PC-3 (cell line): ENCODE results near the gene OR2M4. TPM values are rescaled to one million over a fixed set of nuclear protein-coding genes. Genes with fewer than 3 reads are reported as not detected.
A peak's percentile ranks its signal among the peaks of the same experiment; 100 is the strongest.

Experiments
- ATAC-seq: fragments of 200-7000 bp; cut with Tn5 transposase; 2 replicates; pipeline ENCODE4 v1.9.1; 2020; ENCODE audit warnings: mild to moderate bottlenecking, moderate library complexity
- Bru-seq: library from RNA; stranded (reverse); fragments of 400-500 nt; gene quantifications from one replicate; lab custom pipeline; 2021; lab: Mats Ljungman, UMichigan
- BruChase-seq, 2 experiments: library from RNA; stranded (reverse); fragments of 400-500 nt; gene quantifications; one replicate each; lab custom pipeline; 2021; lab: Mats Ljungman, UMichigan
- BruUV-seq: library from RNA; stranded (reverse); fragments of 400-500 nt; replicated peaks from 2 replicates; lab custom pipeline; 2021; lab: Mats Ljungman, UMichigan
- CTCF ChIA-PET: fragments of 300-600 bp; sonication (Branson Sonifier 250); formaldehyde crosslinking; loops from one replicate; lab custom pipeline; 2022; ENCODE audit warnings: antibody characterized with exemption; lab: Charles Lee
- POLR2A ChIA-PET: fragments of 300-600 bp; sonication (Branson Sonifier 250); formaldehyde crosslinking; loops from one replicate; lab custom pipeline; 2022; ENCODE audit warnings: antibody characterized with exemption; ENCODE audit not compliant: unreplicated experiment; lab: Charles Lee
- DNase-seq: peaks from one replicate; pipeline ENCODE4 v3.0.0-alpha.2; 2015
- H2AFZ ChIP-seq: fragments of 300-600 bp; sonication (generic); 2 replicates; pipeline ENCODE4 v1.6.0; 2016; ENCODE audit warnings: antibody characterized with exemption, low read length
- H3F3A ChIP-seq: fragments of 300-600 bp; sonication (generic); one replicate; pipeline ENCODE4 v1.6.0; 2017; ENCODE audit warnings: antibody characterized with exemption, low read length, control low read depth, mild to moderate bottlenecking; ENCODE audit not compliant: unreplicated experiment
- H3K27ac ChIP-seq: fragments of 300-600 bp; sonication (generic); 2 replicates; pipeline ENCODE4 v1.5.1; 2016; ENCODE audit warnings: mild to moderate bottlenecking, low read length
- H3K27me3 ChIP-seq: fragments of 300-600 bp; sonication (generic); 2 replicates; pipeline ENCODE4 v1.6.1; 2016; ENCODE audit warnings: low read length, mixed read lengths
- H3K36me3 ChIP-seq: fragments of 300-600 bp; sonication (generic); 2 replicates; pipeline ENCODE4 v1.6.1; 2016; ENCODE audit warnings: low read depth, mixed run types, low read length, mixed read lengths
- H3K4me1 ChIP-seq: fragments of 300-600 bp; sonication (generic); 2 replicates; pipeline ENCODE4 v1.5.1; 2016; ENCODE audit warnings: low read length; ENCODE audit not compliant: insufficient read depth
- H3K4me2 ChIP-seq: fragments of 300-600 bp; sonication (generic); 2 replicates; pipeline ENCODE4 v1.6.0; 2016; ENCODE audit warnings: low read length
- H3K4me3 ChIP-seq: fragments of 300-600 bp; sonication (generic); 2 replicates; pipeline ENCODE4 v1.5.1; 2016; ENCODE audit warnings: mild to moderate bottlenecking, low read length, mixed read lengths
- H3K79me2 ChIP-seq: fragments of 300-600 bp; sonication (generic); 2 replicates; pipeline ENCODE4 v1.6.1; 2017; ENCODE audit warnings: low read length, mixed read lengths
- H3K9ac ChIP-seq: fragments of 300-600 bp; sonication (generic); 2 replicates; pipeline ENCODE4 v1.6.0; 2016; ENCODE audit warnings: mild to moderate bottlenecking, low read length
- H3K9me2 ChIP-seq: fragments of 300-600 bp; sonication (generic); replicated peaks from 2 replicates; pipeline ENCODE4 v1.6.1; 2016; ENCODE audit warnings: mixed run types, low read length, mixed read lengths
- H3K9me3 ChIP-seq: fragments of 300-600 bp; sonication (generic); 2 replicates; pipeline ENCODE4 v1.6.1; 2016; ENCODE audit warnings: low read length, mixed read lengths
- H4K20me1 ChIP-seq: fragments of 300-600 bp; sonication (generic); 2 replicates; pipeline ENCODE4 v1.6.1; 2016; ENCODE audit warnings: low read length, mixed read lengths
- EZH2 ChIP-seq: fragments of 300-600 bp; sonication (generic); IDR thresholded peaks from one replicate; pipeline ENCODE4 v1.6.1; 2017; ENCODE audit warnings: antibody characterized with exemption, mild to moderate bottlenecking, low read length; ENCODE audit not compliant: unreplicated experiment
- EZH2phosphoT487 ChIP-seq: fragments of 300-600 bp; sonication (generic); IDR thresholded peaks from 2 replicates; pipeline ENCODE4 v1.6.1; 2018; ENCODE audit warnings: mild to moderate bottlenecking, antibody characterized with exemption, low read length, borderline replicate concordance
- intact Hi-C: fragments of 100-400 bp; cut with micrococcal nuclease; formaldehyde crosslinking; loops from 2 replicates; pipeline ENCODE4 v1.9.0; 2023
- long read RNA-seq: library from polyadenylated mRNA; unstranded; transcript quantifications from one replicate; pipeline ENCODE4 v2.0.0, GENCODE V29; 2021; ENCODE audit not compliant: unreplicated experiment
- total RNA-seq: library from RNA; depleted of rRNA; stranded (reverse); fragments of >200 nt; gene quantifications from 2 replicates; pipeline ENCODE4 v1.2.3, GENCODE V29; 2014; rRNA removed
- TF ChIP-seq, protein P1 (sequence below): fragments of 300-600 bp; sonication (generic); conservative IDR thresholded peaks from 2 replicates; pipeline ENCODE4 v1.5.1; 2017; ENCODE audit warnings: antibody characterized with exemption, low read depth, mild to moderate bottlenecking, low read length

The OR2M4 gene
- total RNA-seq (not detected in 2 replicates), Bru-seq, nascent RNA (percentile 9 among the genes with signal in this experiment), BruChase-seq, experiment 1, labeled RNA remaining after a 6-hour chase (percentile 9 among the genes with signal in this experiment), BruChase-seq, experiment 2, labeled RNA remaining after a 2-hour chase (percentile 14 among the genes with signal in this experiment)
- long read RNA-seq: 0 reads

DNA sequence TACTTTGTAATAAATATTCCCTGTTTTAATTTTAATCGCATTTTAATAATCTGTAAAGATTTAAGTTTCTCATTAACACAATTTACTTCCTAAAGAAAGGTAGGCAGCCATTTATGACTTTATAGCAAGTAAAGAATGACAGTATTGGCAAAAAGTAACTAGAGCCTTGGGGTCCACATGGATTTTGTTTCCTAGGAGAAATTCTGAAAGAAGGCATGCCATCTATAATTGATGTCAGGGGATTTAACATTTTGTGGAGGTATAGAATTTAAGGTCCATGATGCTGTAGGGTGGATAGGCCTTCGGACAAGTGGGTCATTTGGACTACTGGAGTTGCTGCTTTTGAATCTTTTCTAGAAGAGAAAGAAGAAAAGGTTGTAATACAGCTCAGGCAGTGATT, at the start of gene OR2M4:
OR2M4 (plus strand) TSS at position 301 of the 400 bp plus-strand sequence. CDS start 7,512 bp downstream, outside the sequence.
- Histone ChIP-seq H3K4me1 (no peaks in the 10 kb centered on the region), H3K4me3 (no peak within 1 kb of the TSS), H3K79me2 (no peaks in the 10 kb centered on the region), H4K20me1 (no peaks in the 10 kb centered on the region), H3K9me3 (peaks cover 10% of the 10 kb centered on the region; the same call in 1 of the 2 replicates), H3K27ac (no peak within 1 kb of the TSS), H3K27me3 (no peaks in the 10 kb centered on the region), H3K4me2 (no peak within 1 kb of the TSS), H3K36me3 (no peaks in the 10 kb centered on the region), H3K9me2 (no peaks in the 10 kb centered on the region), H3F3A (no peaks in the 10 kb centered on the region), H3K9ac (no peak within 1 kb of the TSS), H2AFZ (no peak within 1 kb of the TSS)
- ChIA-PET CTCF (no interaction called here), POLR2A (no interaction called here)
- DNase-seq: no peak
- TF ChIP-seq, protein P1, sequence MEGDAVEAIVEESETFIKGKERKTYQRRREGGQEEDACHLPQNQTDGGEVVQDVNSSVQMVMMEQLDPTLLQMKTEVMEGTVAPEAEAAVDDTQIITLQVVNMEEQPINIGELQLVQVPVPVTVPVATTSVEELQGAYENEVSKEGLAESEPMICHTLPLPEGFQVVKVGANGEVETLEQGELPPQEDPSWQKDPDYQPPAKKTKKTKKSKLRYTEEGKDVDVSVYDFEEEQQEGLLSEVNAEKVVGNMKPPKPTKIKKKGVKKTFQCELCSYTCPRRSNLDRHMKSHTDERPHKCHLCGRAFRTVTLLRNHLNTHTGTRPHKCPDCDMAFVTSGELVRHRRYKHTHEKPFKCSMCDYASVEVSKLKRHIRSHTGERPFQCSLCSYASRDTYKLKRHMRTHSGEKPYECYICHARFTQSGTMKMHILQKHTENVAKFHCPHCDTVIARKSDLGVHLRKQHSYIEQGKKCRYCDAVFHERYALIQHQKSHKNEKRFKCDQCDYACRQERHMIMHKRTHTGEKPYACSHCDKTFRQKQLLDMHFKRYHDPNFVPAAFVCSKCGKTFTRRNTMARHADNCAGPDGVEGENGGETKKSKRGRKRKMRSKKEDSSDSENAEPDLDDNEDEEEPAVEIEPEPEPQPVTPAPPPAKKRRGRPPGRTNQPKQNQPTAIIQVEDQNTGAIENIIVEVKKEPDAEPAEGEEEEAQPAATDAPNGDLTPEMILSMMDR: no peak
- no peak for TF ChIP-seq EZH2phosphoT487
- no peak for TF ChIP-seq EZH2
- intact Hi-C loops: no loop called here
- no TSS peak for BruUV-seq
- ATAC-seq: no peak

DNA sequence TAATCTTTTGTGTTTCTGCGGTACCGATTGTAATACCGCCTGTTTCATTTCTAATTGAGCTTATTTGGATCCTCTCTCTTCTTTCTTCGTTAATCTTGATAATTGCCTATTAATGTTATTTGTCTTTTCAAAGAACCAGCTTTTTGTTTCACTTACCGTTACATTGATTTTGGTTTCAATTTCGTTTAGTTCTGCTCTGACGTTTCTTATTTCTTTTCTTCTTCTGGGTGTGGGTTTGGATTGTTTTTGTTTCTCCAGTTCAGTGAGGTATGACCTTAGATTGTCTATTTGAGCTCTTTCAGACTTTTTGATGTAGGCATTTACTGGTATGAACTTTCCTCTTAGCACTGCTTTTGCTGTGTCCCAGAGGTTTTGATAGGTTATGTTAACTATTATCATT, 47.2 kb upstream of the OR2M4 start:
- DNase-seq (no peak), ATAC-seq (no peak)
- intact Hi-C loops: no loop called here
- Histone ChIP-seq H3K36me3 (no peaks in the 10 kb centered on the region), H3F3A (no peaks in the 10 kb centered on the region), H3K27me3 (peaks cover 3% of the 10 kb centered on the region; the same call in 1 of the 2 replicates), H3K9ac (no peak overlapping the region), H3K4me2 (no peak overlapping the region), H3K79me2 (no peaks in the 10 kb centered on the region), H3K4me1 (no peaks in the 10 kb centered on the region), H3K9me2 (no peaks in the 10 kb centered on the region), H3K27ac (no peak overlapping the region), H2AFZ (no peak overlapping the region), H3K9me3 (no peaks in the 10 kb centered on the region), H4K20me1 (no peaks in the 10 kb centered on the region), H3K4me3 (no peak overlapping the region)
- TF ChIP-seq EZH2phosphoT487: no peak
- TF ChIP-seq, protein P1: no peak
- no peak for TF ChIP-seq EZH2
- CTCF ChIA-PET: no interaction called here
- POLR2A ChIA-PET: no interaction called here
- BruUV-seq: no TSS peak

DNA sequence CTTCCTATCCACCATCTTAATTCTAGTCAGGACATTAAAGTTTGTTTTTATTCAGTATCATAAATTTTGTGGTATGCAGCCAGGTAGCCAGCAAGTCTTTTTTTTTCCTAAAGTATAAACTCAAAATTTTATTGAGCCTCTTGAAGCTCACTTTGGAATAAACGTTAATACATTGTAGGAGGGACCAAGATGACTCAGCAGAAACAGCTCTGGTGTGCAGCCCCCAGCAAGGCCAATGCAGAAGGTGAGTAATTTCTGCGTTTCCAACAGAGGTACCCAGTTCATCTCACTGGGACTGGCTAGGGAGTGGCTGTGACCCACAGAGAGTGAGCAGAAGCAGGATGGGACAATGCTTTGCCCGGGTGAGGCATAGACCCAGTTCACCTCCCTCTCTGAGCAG, 43.9 kb upstream of the OR2M4 start:
- Histone ChIP-seq H3K9me3 (no peaks in the 10 kb centered on the region), H3K9ac (no peak overlapping the region), H3K36me3 (no peaks in the 10 kb centered on the region), H3K4me2 (no peak overlapping the region), H3K27ac (no peak overlapping the region), H3K4me1 (no peaks in the 10 kb centered on the region), H4K20me1 (no peaks in the 10 kb centered on the region), H3K4me3 (no peak overlapping the region), H3K79me2 (no peaks in the 10 kb centered on the region), H3K27me3 (no peaks in the 10 kb centered on the region), H3F3A (no peaks in the 10 kb centered on the region), H3K9me2 (no peaks in the 10 kb centered on the region), H2AFZ (no peak overlapping the region)
- BruUV-seq: no TSS peak
- TF ChIP-seq EZH2phosphoT487: no peak
- TF ChIP-seq, protein P1: no peak
- TF ChIP-seq EZH2: no peak
- ATAC-seq: peak; percentile 49; the same call in 1 of the 2 replicates
- POLR2A ChIA-PET: no interaction called here
- DNase-seq: peak; percentile 26
- intact Hi-C loops: no loop called here
- CTCF ChIA-PET: no interaction called here
